ENCODE data around the gene CCDC15.

CCDC15 gene

DNA sequence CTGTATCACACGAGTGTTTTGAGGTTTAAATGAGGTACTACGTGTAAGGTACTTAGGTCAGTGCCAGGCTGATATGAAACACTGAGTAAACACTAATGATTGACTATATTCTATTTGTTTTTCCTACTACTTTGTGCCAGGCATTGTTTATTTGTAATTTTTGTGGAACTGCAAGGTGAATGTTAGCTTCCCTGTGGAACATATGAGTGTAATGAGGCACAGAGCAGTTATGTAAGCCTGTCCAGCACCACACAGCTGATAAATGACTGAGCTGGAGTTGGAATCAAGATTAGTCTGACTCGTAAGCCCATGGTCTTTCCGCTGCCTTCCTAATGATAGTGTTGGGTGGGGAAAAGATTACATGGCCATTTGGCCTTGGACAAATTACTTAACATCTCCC is 115.0 kb downstream of the CCDC15 start:
- H3K4me1 ChIP-seq (ENCODE audit: control insufficient read depth, insufficient read depth, low read length), result no peaks in the 10 kb centered on the region
- H3K4me3 ChIP-seq (ENCODE audit: low read depth, low read length), result no peak overlapping the region
- POLR2A ChIA-PET, result no interaction called here
- TF ChIP-seq ZNF175 (tag by site-specific recombination; IDR thresholded peaks at IDR 0.05) (no peak), ZNF10 (tag by site-specific recombination; IDR thresholded peaks at IDR 0.05) (no peak), ZNF514 (tag by site-specific recombination; IDR thresholded peaks at IDR 0.05) (no peak), ZNF670 (tag by site-specific recombination; IDR thresholded peaks at IDR 0.05; ENCODE audit: low read depth) (no peak), ZNF16 (tag by site-specific recombination; IDR thresholded peaks at IDR 0.05; ENCODE audit: low read depth) (no peak), HOXD13 (CRISPR knock-in tag; IDR thresholded peaks at IDR 0.05; ENCODE audit: borderline replicate concordance) (no peak), ZNF529 (tag by site-specific recombination; IDR thresholded peaks at IDR 0.05; ENCODE audit: insufficient replicate concordance) (no peak), ZBTB8A (tag by site-specific recombination; IDR thresholded peaks at IDR 0.05) (no peak), KLF1 (tag by site-specific recombination; IDR thresholded peaks at IDR 0.05) (no peak), ZNF138 (tag by site-specific recombination; IDR thresholded peaks at IDR 0.05; ENCODE audit: borderline replicate concordance) (no peak), GLI4 (tag by site-specific recombination; IDR thresholded peaks at IDR 0.05) (no peak), ZNF184 (tag by site-specific recombination; IDR thresholded peaks at IDR 0.05) (no peak)
- TF ChIP-seq, protein P1, sequence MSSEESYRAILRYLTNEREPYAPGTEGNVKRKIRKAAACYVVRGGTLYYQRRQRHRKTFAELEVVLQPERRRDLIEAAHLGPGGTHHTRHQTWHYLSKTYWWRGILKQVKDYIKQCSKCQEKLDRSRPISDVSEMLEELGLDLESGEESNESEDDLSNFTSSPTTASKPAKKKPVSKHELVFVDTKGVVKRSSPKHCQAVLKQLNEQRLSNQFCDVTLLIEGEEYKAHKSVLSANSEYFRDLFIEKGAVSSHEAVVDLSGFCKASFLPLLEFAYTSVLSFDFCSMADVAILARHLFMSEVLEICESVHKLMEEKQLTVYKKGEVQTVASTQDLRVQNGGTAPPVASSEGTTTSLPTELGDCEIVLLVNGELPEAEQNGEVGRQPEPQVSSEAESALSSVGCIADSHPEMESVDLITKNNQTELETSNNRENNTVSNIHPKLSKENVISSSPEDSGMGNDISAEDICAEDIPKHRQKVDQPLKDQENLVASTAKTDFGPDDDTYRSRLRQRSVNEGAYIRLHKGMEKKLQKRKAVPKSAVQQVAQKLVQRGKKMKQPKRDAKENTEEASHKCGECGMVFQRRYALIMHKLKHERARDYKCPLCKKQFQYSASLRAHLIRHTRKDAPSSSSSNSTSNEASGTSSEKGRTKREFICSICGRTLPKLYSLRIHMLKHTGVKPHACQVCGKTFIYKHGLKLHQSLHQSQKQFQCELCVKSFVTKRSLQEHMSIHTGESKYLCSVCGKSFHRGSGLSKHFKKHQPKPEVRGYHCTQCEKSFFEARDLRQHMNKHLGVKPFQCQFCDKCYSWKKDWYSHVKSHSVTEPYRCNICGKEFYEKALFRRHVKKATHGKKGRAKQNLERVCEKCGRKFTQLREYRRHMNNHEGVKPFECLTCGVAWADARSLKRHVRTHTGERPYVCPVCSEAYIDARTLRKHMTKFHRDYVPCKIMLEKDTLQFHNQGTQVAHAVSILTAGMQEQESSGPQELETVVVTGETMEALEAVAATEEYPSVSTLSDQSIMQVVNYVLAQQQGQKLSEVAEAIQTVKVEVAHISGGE (tag by site-specific recombination; conservative IDR thresholded peaks at IDR 0.05; ENCODE audit: low read depth), result no peak
- TF ChIP-seq, protein P2, sequence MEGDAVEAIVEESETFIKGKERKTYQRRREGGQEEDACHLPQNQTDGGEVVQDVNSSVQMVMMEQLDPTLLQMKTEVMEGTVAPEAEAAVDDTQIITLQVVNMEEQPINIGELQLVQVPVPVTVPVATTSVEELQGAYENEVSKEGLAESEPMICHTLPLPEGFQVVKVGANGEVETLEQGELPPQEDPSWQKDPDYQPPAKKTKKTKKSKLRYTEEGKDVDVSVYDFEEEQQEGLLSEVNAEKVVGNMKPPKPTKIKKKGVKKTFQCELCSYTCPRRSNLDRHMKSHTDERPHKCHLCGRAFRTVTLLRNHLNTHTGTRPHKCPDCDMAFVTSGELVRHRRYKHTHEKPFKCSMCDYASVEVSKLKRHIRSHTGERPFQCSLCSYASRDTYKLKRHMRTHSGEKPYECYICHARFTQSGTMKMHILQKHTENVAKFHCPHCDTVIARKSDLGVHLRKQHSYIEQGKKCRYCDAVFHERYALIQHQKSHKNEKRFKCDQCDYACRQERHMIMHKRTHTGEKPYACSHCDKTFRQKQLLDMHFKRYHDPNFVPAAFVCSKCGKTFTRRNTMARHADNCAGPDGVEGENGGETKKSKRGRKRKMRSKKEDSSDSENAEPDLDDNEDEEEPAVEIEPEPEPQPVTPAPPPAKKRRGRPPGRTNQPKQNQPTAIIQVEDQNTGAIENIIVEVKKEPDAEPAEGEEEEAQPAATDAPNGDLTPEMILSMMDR (tag by site-specific recombination; IDR thresholded peaks at IDR 0.05), result no peak
- TF ChIP-seq, protein P3, sequence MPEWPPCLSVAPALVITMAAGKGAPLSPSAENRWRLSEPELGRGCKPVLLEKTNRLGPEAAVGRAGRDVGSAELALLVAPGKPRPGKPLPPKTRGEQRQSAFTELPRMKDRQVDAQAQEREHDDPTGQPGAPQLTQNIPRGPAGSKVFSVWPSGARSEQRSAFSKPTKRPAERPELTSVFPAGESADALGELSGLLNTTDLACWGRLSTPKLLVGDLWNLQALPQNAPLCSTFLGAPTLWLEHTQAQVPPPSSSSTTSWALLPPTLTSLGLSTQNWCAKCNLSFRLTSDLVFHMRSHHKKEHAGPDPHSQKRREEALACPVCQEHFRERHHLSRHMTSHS (tag by site-specific recombination; IDR thresholded peaks at IDR 0.05), result no peak
- TF ChIP-seq, protein P4, sequence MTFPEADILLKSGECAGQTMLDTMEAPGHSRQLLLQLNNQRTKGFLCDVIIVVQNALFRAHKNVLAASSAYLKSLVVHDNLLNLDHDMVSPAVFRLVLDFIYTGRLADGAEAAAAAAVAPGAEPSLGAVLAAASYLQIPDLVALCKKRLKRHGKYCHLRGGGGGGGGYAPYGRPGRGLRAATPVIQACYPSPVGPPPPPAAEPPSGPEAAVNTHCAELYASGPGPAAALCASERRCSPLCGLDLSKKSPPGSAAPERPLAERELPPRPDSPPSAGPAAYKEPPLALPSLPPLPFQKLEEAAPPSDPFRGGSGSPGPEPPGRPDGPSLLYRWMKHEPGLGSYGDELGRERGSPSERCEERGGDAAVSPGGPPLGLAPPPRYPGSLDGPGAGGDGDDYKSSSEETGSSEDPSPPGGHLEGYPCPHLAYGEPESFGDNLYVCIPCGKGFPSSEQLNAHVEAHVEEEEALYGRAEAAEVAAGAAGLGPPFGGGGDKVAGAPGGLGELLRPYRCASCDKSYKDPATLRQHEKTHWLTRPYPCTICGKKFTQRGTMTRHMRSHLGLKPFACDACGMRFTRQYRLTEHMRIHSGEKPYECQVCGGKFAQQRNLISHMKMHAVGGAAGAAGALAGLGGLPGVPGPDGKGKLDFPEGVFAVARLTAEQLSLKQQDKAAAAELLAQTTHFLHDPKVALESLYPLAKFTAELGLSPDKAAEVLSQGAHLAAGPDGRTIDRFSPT (tag by site-specific recombination; IDR thresholded peaks at IDR 0.05), result no peak
- TF ChIP-seq, protein P5, sequence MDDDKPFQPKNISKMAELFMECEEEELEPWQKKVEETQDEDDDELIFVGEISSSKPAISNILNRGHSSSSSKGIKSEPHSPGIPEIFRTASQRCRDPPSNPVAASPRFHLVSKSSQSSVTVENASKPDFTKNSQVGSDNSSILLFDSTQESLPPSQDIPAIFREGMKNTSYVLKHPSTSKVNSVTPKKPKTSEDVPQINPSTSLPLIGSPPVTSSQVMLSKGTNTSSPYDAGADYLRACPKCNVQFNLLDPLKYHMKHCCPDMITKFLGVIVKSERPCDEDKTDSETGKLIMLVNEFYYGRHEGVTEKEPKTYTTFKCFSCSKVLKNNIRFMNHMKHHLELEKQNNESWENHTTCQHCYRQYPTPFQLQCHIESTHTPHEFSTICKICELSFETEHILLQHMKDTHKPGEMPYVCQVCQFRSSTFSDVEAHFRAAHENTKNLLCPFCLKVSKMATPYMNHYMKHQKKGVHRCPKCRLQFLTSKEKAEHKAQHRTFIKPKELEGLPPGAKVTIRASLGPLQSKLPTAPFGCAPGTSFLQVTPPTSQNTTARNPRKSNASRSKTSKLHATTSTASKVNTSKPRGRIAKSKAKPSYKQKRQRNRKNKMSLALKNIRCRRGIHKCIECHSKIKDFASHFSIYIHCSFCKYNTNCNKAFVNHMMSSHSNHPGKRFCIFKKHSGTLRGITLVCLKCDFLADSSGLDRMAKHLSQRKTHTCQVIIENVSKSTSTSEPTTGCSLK (tag by site-specific recombination; IDR thresholded peaks at IDR 0.05), result no peak
- H3K27ac ChIP-seq (ENCODE audit: extremely low read depth, low read depth, low read length), result no peak overlapping the region
- CTCF ChIA-PET, result interaction anchor here (0.6 to 1.2 kb wide), 2 partner anchors 72 to 73 kb away, joined by 3 read pairs; no protein-coding TSS in a partner anchor
- no peaks in the 10 kb centered on the region for H3K36me3 ChIP-seq (ENCODE audit: control insufficient read depth in 2 of 2, insufficient read depth in 1 of 2, low read length in 2 of 2)
- no peaks in the 10 kb centered on the region for H3K9me3 ChIP-seq (ENCODE audit: control insufficient read depth, insufficient read depth, low read depth, low read length)

All from HEK293 (cell line).